Heart left ventricle (tissue), 16 donors: Measurements from ENCODE around the gene STK33. TPM values are rescaled to one million over a fixed set of nuclear protein-coding genes. Genes with fewer than 3 reads are reported as not detected.
A peak's percentile ranks its signal among the peaks of the same experiment; 100 is the strongest.
"Not testable (repeated sequence)": the region's sequence is repeated elsewhere in the genome, so short reads cannot be mapped to it uniquely, and the experiment has no call there.

ENCODE experiments used
- ATAC-seq, 4 donors: fragments of 200-7000 bp; cut with Tn5 transposase; one replicate each; pipeline ENCODE4 v1.9.1; 2020 to 2022; ENCODE audit warnings: moderate library complexity in 4 of 4, mild to moderate bottlenecking in 3 of 4, moderate number of reproducible peaks in 1 of 4
- DNase-seq, 5 donors: peaks; one replicate each; pipeline ENCODE4 v3.0.0-alpha.2; 2020
- H3K27ac ChIP-seq, 12 donors: fragments of 200-600 bp; sonication (generic) in 4 of 12; one replicate each; pipeline versions ENCODE4 v1.5.0 to v1.8.0; 2016 to 2022; ENCODE audit warnings: mild to moderate bottlenecking in 2 of 12
- H3K27me3 ChIP-seq, 9 donors: fragments of 200-600 bp; sonication (generic) in 2 of 9; one replicate each; pipeline versions ENCODE4 v1.5.1 to v1.8.0; 2016 to 2022; ENCODE audit warnings: mild to moderate bottlenecking in 3 of 9
- H3K36me3 ChIP-seq, 9 donors: fragments of 200-600 bp; sonication (generic) in 2 of 9; one replicate each; pipeline versions ENCODE4 v1.5.0 to v1.8.0; 2018 to 2022; ENCODE audit warnings: mild to moderate bottlenecking in 2 of 9
- H3K4me1 ChIP-seq, 12 donors: fragments of 200-600 bp; sonication (generic) in 4 of 12; one replicate each; pipeline versions ENCODE4 v1.5.0 to v1.8.0; 2016 to 2022; ENCODE audit warnings: mild to moderate bottlenecking in 3 of 12
- H3K4me3 ChIP-seq, 12 donors: fragments of 200-600 bp; sonication (generic) in 4 of 12; one replicate each; pipeline versions ENCODE4 v1.5.0 to v1.8.0; 2017 to 2022; ENCODE audit warnings: mild to moderate bottlenecking in 9 of 12, moderate library complexity in 4 of 12
- H3K9me3 ChIP-seq, 12 donors: fragments of 200-600 bp; sonication (generic) in 4 of 12; one replicate each; pipeline versions ENCODE4 v1.5.0 to v1.8.0; 2016 to 2022; ENCODE audit warnings: mild to moderate bottlenecking in 1 of 12
- POLR2A ChIP-seq, 2 donors: fragments of 450-650 bp; IDR thresholded peaks; one replicate each; pipeline ENCODE4 v1.6.1; 2017; ENCODE audit warnings: antibody characterized with exemption in 2 of 2, mild to moderate bottlenecking in 2 of 2, moderate library complexity in 2 of 2
- WGBS, 4 donors: extraction: QIAGEN DNeasy Blood & Tissue Kit in 2 of 4; methylation state at CpG; one replicate each; pipeline versions ENCODE4 v1.1.5 to v1.1.7; 2013 to 2018; 5-methylcytosine and 5-hydroxymethylcytosine counted together
- intact Hi-C, 10 donors: fragments of 100-400 bp; cut with DNase I; formaldehyde crosslinking; loops; one replicate each; pipeline versions ENCODE4 v1.11.1 to v1.14.2; 2022
- polyA plus RNA-seq, 2 donors: library from polyadenylated mRNA; stranded (reverse); fragments of 200-250 nt; gene quantifications; one replicate each; pipeline ENCODE4 v1.2.3, GENCODE V29; 2013
- total RNA-seq, 9 donors: library from RNA; depleted of rRNA in 2 of 9; stranded (reverse); fragments of >200 nt in 2 of 9; fragmentation: NEBNext Ultra II Directional in 3 of 9; extraction: Animal tissue kit (Norgen Biotek cat#: 25700) in 3 of 9; gene quantifications; one replicate each; pipeline versions ENCODE4 v1.1.0 to v1.2.4, GENCODE V29; 2016 to 2023
- TF ChIP-seq, protein P1 (sequence below), 12 donors: fragments of 200-600 bp; sonication (generic) in 4 of 12; IDR thresholded peaks; one replicate each; pipeline versions ENCODE4 v1.5.0 to v1.8.0; 2018 to 2022; ENCODE audit warnings: antibody characterized with exemption in 12 of 12, mild to moderate bottlenecking in 5 of 12
- donor health status: ischemic (EF 13 %, LVEDD 7.1; RV severe dilation, severe dysfunction).
- donor health status: healthy with polysubstance abuse.
- donor health status: DM: no; HTN: yes; CAD: no.
- donor health status: DM: no; HTN: no; CAD: no.
- donor health status: ischemic (EF 25% LVEDD 6.9; RV normal size, moderate dysfunction).
- donor health status: ischemic (EF 25% LVEDD 5.7; RV mildly dilated, moderate dysfunction).
- donor health status: healthy.
- donor health status: DM: yes; HTN: yes; CAD: no.
- donor health status: ischemic (EF 35%, LVEDD 5.7; RV mildly dilated, moderate dysfunction).
- donor health status: nonischemic (EF 11% LVEDD 7.7; RV severe dilation, severe dysfunction).
- donor health status: DM: yes; HTN: yes; CAD: no.
- donor health status: PGD.
- donor health status: ischemic (EF 29% LVEDD 5.4; RV normal size, mild dysfunction).
- donor health status: nonischemic (EF 23%, LVEDD 6.1; RV moderate dilation, normal function).

The STK33 gene
- total and polyA plus RNA-seq, 11 donors = 9.9 to 41.5 (median 25.3) TPM

DNA sequence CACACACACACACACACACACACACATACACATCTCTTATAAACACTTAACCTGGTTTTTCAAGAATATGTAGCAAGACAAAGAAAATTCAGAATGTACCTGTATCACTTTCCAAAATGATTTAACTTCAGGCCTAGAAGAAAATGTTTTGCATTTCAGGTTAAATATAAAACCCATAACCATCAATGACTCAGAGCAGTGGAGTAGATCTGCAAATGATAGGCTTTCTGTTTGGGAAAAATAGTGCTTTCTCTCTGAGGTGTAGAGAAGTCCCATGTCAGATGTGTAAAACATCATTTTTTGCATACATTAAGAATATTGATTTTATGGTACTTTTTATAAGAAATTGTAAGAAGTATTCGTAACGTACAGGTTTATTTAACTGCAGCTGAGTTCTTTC, 116.9 kb downstream of the STK33 start:
- WGBS, 4 donors = 92 to 99% (median 95%) methylated on average over 2 of the region's 2 CpGs
- H3K4me3 ChIP-seq = no peak overlapping the region
- H3K4me1 ChIP-seq = no peaks in the 10 kb centered on the region
- H3K27me3 ChIP-seq = no peaks in the 10 kb centered on the region
- H3K36me3 ChIP-seq = no peaks in the 10 kb centered on the region
- no peaks in the 10 kb centered on the region for H3K9me3 ChIP-seq
- DNase-seq (no peak), ATAC-seq (no peak)
- no peak overlapping the region for H3K27ac ChIP-seq
- TF ChIP-seq, protein P1, sequence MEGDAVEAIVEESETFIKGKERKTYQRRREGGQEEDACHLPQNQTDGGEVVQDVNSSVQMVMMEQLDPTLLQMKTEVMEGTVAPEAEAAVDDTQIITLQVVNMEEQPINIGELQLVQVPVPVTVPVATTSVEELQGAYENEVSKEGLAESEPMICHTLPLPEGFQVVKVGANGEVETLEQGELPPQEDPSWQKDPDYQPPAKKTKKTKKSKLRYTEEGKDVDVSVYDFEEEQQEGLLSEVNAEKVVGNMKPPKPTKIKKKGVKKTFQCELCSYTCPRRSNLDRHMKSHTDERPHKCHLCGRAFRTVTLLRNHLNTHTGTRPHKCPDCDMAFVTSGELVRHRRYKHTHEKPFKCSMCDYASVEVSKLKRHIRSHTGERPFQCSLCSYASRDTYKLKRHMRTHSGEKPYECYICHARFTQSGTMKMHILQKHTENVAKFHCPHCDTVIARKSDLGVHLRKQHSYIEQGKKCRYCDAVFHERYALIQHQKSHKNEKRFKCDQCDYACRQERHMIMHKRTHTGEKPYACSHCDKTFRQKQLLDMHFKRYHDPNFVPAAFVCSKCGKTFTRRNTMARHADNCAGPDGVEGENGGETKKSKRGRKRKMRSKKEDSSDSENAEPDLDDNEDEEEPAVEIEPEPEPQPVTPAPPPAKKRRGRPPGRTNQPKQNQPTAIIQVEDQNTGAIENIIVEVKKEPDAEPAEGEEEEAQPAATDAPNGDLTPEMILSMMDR (IDR thresholded peaks at IDR 0.05) = no peak
- TF ChIP-seq POLR2A (IDR thresholded peaks at IDR 0.05) = no peak
- intact Hi-C loops = no loop called here

DNA sequence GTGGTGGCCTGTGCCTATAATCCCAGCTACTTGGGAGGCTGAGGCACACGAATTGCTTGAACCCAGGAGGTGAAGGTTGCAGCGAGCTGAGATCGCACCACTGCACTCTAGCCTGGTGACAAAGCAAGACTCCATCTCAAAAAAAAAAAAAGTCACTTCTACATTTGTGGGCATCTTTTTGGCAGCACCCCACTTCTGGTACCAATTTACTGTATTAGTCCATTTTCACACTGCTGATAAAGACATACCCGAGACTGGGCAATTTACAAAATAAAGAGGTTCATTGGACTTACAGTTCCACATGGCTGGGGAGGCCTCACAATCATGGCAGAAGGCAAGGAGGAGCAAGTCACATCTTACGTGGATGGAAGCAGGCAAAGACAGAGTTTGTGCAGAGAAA, 126.2 kb downstream of the STK33 start:
- H3K9me3 ChIP-seq = peaks cover 0 to 14% (median 5%) of the 10 kb centered on the region in 12 donors
- WGBS, 4 donors = 86 to 96% (median 90%) methylated on average over 5 of the region's 5 CpGs
- intact Hi-C loops, ATAC-seq, H3K4me3 ChIP-seq, H3K36me3 ChIP-seq, H3K27me3 ChIP-seq, H3K4me1 ChIP-seq, H3K27ac ChIP-seq, DNase-seq: not testable (repeated sequence)

DNA sequence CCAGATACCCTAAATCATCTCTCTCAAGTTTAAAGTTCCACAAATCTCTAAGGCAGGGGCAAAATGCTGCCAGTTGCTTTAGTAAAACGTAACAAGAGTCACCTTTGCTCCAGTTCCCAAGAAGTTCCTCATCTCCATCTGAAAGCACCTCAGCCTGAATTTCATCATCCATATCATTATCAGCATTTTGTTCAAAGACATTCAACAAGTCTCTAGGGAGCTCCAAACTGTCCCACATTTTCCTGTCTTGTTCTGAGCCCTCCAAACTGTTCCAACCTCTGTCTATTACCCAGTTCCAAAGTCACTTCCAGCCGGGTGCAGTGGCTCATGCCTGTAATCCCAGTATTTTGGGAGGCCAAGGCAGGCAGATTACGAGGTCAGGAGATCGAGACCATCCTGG, 126.7 kb downstream of the STK33 start:
- H3K27me3 ChIP-seq, H3K4me3 ChIP-seq, intact Hi-C loops, H3K36me3 ChIP-seq, H3K4me1 ChIP-seq, H3K27ac ChIP-seq, ATAC-seq, DNase-seq: not testable (repeated sequence)
- H3K9me3 ChIP-seq = peaks cover 0 to 14% (median 5%) of the 10 kb centered on the region in 12 donors
- WGBS, 4 donors = 66 to 83% (median 69%) methylated on average over 4 of the region's 4 CpGs

DNA sequence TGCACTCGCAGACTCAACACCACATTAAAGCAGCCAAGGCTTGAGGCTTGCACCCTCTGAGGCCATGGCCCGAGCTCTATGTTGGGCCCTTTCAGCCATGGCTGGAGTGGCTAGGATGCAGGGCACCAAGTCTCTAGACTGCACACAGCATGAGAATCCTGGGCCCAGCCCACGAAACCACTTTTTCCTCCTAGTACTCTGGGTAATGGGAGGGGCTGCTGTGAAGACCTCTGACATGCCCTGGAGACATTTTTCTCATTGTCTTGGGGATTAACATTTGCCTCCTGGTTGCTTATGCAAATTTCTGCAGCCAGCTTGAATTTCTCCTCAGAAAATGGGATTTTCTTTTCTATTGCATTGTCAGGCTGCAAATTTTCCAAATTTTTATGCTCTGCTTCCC, 127.1 kb downstream of the STK33 start:
- 82 to 93% (median 90%) methylated on average over 3 of the region's 3 CpGs for WGBS, 4 donors
- DNase-seq, H3K36me3 ChIP-seq, H3K27me3 ChIP-seq, H3K27ac ChIP-seq, H3K4me1 ChIP-seq, H3K4me3 ChIP-seq, ATAC-seq, intact Hi-C loops: not testable (repeated sequence)
- peaks cover 0 to 14% (median 5%) of the 10 kb centered on the region in 12 donors for H3K9me3 ChIP-seq

DNA sequence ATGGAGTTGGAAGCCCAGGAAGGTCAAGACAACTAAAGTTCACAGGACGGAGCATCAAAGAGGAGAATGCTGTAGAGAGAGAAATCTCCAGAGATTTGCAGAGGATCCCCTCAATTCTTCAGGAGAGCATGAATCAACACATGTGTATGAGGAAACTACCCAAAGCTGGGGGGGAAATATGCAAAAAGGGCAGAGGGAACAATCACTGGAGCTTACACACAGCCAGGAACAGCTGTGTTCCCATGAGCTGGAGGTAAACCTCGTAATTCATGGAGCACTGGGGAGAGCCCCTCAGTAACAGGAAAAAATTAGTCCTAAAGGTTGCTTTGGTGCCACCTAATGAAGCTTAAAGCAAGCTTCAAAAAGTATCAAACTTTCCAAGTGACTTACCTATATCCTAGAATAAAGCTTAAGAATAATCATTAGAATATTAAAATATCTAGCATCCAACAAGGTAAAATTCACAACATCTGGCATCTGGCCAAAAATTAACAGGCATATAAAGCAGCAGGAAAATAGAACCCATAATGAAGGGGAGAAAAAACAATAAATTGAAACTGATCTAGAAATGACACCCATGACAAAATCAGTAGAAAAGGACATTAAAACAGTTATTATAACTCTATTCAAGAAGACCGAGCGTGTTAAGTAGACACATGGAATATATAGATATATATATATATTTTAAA, 134.2 kb downstream of the STK33 start:
- DNase-seq (no peak), ATAC-seq (no peak)
- H3K9me3 ChIP-seq = no peaks in the 10 kb centered on the region
- intact Hi-C loops = no loop called here
- H3K36me3 ChIP-seq = peaks cover 0 to 10% (median 0%) of the 10 kb centered on the region in 9 donors
- H3K27me3 ChIP-seq = no peaks in the 10 kb centered on the region
- H3K4me3 ChIP-seq = no peak overlapping the region
- TF ChIP-seq, protein P1 (IDR thresholded peaks at IDR 0.05) = no peak
- TF ChIP-seq POLR2A (IDR thresholded peaks at IDR 0.05) = no peak
- H3K4me1 ChIP-seq = no peaks in the 10 kb centered on the region
- no peak overlapping the region for H3K27ac ChIP-seq
- WGBS, 4 donors = 86 to 93% (median 90%) methylated on average over 4 of the region's 4 CpGs

DNA sequence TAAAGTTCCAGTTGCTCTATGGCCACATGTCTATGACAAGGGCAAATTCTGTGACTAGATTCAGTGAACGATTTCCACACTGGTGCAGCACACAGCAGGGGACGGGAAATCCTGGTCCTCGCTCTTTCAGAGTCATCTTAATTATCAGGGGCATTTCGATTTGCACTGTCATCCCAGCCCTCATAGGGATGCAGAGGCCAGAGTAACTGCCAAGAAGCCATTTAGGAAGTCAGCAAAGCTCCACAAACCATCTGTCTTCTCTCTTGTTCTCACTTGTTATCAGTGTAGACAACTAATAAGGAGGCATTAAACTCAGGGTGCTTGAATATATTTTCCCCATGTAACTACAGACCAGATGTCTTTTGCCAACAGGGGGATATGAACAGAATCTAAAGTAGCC, 151.7 kb downstream of the STK33 start:
- ATAC-seq = peak in 2 of 4 donors; percentile 13 to 22
- no peaks in the 10 kb centered on the region for H3K36me3 ChIP-seq
- H3K27me3 ChIP-seq = no peaks in the 10 kb centered on the region
- H3K27ac ChIP-seq = no peak overlapping the region
- intact Hi-C loops = no loop called here
- H3K4me1 ChIP-seq = peaks cover 0 to 3% (median 0%) of the 10 kb centered on the region in 12 donors
- no peak overlapping the region for H3K4me3 ChIP-seq
- TF ChIP-seq POLR2A (IDR thresholded peaks at IDR 0.05) = no peak
- TF ChIP-seq, protein P1 (IDR thresholded peaks at IDR 0.05) = no peak
- no peaks in the 10 kb centered on the region for H3K9me3 ChIP-seq
- no peak for DNase-seq
- WGBS, 4 donors = 11 to 45% (median 20%) methylated on average over 4 of the region's 4 CpGs
